ENCODE data around the gene C1orf105.

C1orf105 gene

GRCh38 chr1:172457479-172458130, 37.1 kb downstream of the C1orf105 start:
- DNase-seq (ENCODE audit: low read depth in 2 of 2): no peak

GRCh38 chr1:172460177-172460576, 39.7 kb downstream of the C1orf105 start:
- DNase-seq (ENCODE audit: low read depth in 2 of 2): no peak

- DNase-seq (ENCODE audit: low read depth in 2 of 2): no peak
These were observed 40.4 kb downstream of the C1orf105 start for GRCh38 chr1:172460887-172461315.

GRCh38 chr1:172465617-172466016, 45.1 kb downstream of the C1orf105 start:
- DNase-seq (ENCODE audit: low read depth in 2 of 2): no peak

- DNase-seq (ENCODE audit: low read depth in 2 of 2): no peak
These were observed 46.4 kb downstream of the C1orf105 start for GRCh38 chr1:172466795-172467407.

GRCh38 chr1:172467446-172467845, 47.0 kb downstream of the C1orf105 start:
- DNase-seq (ENCODE audit: low read depth in 2 of 2): no peak

- no peak for DNase-seq (ENCODE audit: low read depth in 2 of 2)
These were observed 47.8 kb downstream of the C1orf105 start for GRCh38 chr1:172468296-172468695.

- DNase-seq (ENCODE audit: low read depth in 2 of 2): no peak
These were observed 49.2 kb downstream of the C1orf105 start for GRCh38 chr1:172469717-172470116.

GRCh38 chr1:172470149-172470548, 49.7 kb downstream of the C1orf105 start:
- no peak for DNase-seq (ENCODE audit: low read depth in 2 of 2)

GRCh38 chr1:172471666-172472065, 51.2 kb downstream of the C1orf105 start:
- no peak for DNase-seq (ENCODE audit: low read depth in 2 of 2)

GRCh38 chr1:172472495-172472894, 52.0 kb downstream of the C1orf105 start:
- no peak for DNase-seq (ENCODE audit: low read depth in 2 of 2)

GRCh38 chr1:172473302-172473701, 52.8 kb downstream of the C1orf105 start:
- no peak for DNase-seq (ENCODE audit: low read depth in 2 of 2)

GRCh38 chr1:172473842-172474241, 53.4 kb downstream of the C1orf105 start:
- no peak for DNase-seq (ENCODE audit: low read depth in 2 of 2)

- DNase-seq (ENCODE audit: low read depth in 2 of 2): no peak
These were observed 55.8 kb downstream of the C1orf105 start for GRCh38 chr1:172476218-172476811.

- no peak for DNase-seq (ENCODE audit: low read depth in 2 of 2)
These were observed 56.7 kb downstream of the C1orf105 start for GRCh38 chr1:172477216-172477615.

GRCh38 chr1:172477741-172478140, 57.3 kb downstream of the C1orf105 start:
- no peak for DNase-seq (ENCODE audit: low read depth in 2 of 2)

GRCh38 chr1:172478485-172478884, 58.0 kb downstream of the C1orf105 start:
- DNase-seq (ENCODE audit: low read depth in 2 of 2): no peak

- DNase-seq (ENCODE audit: low read depth in 2 of 2): no peak
These were observed 59.9 kb downstream of the C1orf105 start for GRCh38 chr1:172480431-172480830.

GRCh38 chr1:172482044-172482443, 61.6 kb downstream of the C1orf105 start:
- no peak for DNase-seq (ENCODE audit: low read depth in 2 of 2)

- no peak for DNase-seq (ENCODE audit: low read depth in 2 of 2)
These were observed 63.0 kb downstream of the C1orf105 start for GRCh38 chr1:172483448-172483847.

- DNase-seq (ENCODE audit: low read depth in 2 of 2): no peak
These were observed 63.8 kb downstream of the C1orf105 start for GRCh38 chr1:172484252-172484651.

GRCh38 chr1:172485626-172486025, 65.1 kb downstream of the C1orf105 start:
- DNase-seq (ENCODE audit: low read depth in 2 of 2): no peak

GRCh38 chr1:172486805-172487454, 66.4 kb downstream of the C1orf105 start:
- DNase-seq (ENCODE audit: low read depth in 2 of 2): no peak
